ENCODE results near the gene ZMAT3.
A peak's percentile ranks its signal among the peaks of the same experiment; 100 is the strongest.
"Not testable (repeated sequence)": the region's sequence is repeated elsewhere in the genome, so short reads cannot be mapped to it uniquely, and the experiment has no call there.

The ZMAT3 gene

GRCh38 chr3:179054565-179054964 is 17.0 kb downstream of the ZMAT3 start:
- DNase-seq, H3K27ac Mint-ChIP-seq, H3K27me3 Mint-ChIP-seq, H3K4me3 Mint-ChIP-seq, H3K4me1 Mint-ChIP-seq, H3K9me3 Mint-ChIP-seq: not testable (repeated sequence)
- CTCF ChIA-PET: interaction anchor here (1.2 kb wide), 1 partner anchor 15 kb away, joined by 5 read pairs; no protein-coding TSS in a partner anchor
- H3K36me3 Mint-ChIP-seq: peaks cover 39% of the 10 kb centered on the region

- CTCF ChIA-PET: interaction anchor here (0.8 to 1.5 kb wide), 2 partner anchors 28 to 31 kb away, joined by 3 read pairs; no protein-coding TSS in a partner anchor
- Mint-ChIP-seq H3K4me1 (peaks cover 18% of the 10 kb centered on the region), H3K9me3 (peaks cover 10% of the 10 kb centered on the region), H3K27me3 (no peaks in the 10 kb centered on the region), H3K4me3 (no peak overlapping the region), H3K27ac (no peak overlapping the region), H3K36me3 (peaks cover 31% of the 10 kb centered on the region)
- DNase-seq: no peak
Measured at GRCh38 chr3:179046497-179047353, 24.9 kb downstream of the ZMAT3 start.

GRCh38 chr3:179045719-179046402 is 25.7 kb downstream of the ZMAT3 start:
- no peaks in the 10 kb centered on the region for H3K27me3 Mint-ChIP-seq
- CTCF ChIA-PET: interaction anchor here (1.5 kb wide), 1 partner anchor 27 kb away, joined by 3 read pairs; no protein-coding TSS in a partner anchor
- H3K9me3 Mint-ChIP-seq: peaks cover 12% of the 10 kb centered on the region
- H3K4me1 Mint-ChIP-seq: peaks cover 20% of the 10 kb centered on the region
- no peak for DNase-seq
- H3K36me3 Mint-ChIP-seq: peaks cover 35% of the 10 kb centered on the region
- no peak overlapping the region for H3K27ac Mint-ChIP-seq
- H3K4me3 Mint-ChIP-seq: no peak overlapping the region

GRCh38 chr3:179038899-179039251 is 32.7 kb downstream of the ZMAT3 start:
- CTCF ChIA-PET: interaction anchor here (1.7 kb wide), 1 partner anchor 23 kb away, joined by 5 read pairs; no protein-coding TSS in a partner anchor
- H3K4me3 Mint-ChIP-seq: not testable (repeated sequence)

GRCh38 chr3:179038216-179038898 is 33.3 kb downstream of the ZMAT3 start:
- H3K4me3 Mint-ChIP-seq: peak overlapping the region; percentile 11
- peaks cover 42% of the 10 kb centered on the region for H3K36me3 Mint-ChIP-seq
- H3K4me1 Mint-ChIP-seq: peaks cover 3% of the 10 kb centered on the region
- CTCF ChIA-PET: interaction anchor here (1.0 to 1.7 kb wide), 2 partner anchors 23 to 26 kb away, joined by 3 to 5 read pairs; no protein-coding TSS in a partner anchor
- peak overlapping the region; percentile 91 for H3K27ac Mint-ChIP-seq
- DNase-seq: no peak
- H3K27me3 Mint-ChIP-seq: no peaks in the 10 kb centered on the region
- H3K9me3 Mint-ChIP-seq: peaks cover 12% of the 10 kb centered on the region

More at GRCh38 chr3:179038899-179039251, 32.7 kb downstream of the ZMAT3 start:
- H3K36me3 Mint-ChIP-seq: peaks cover 47% of the 10 kb centered on the region
- not testable (repeated sequence) for H3K27ac Mint-ChIP-seq, H3K4me1 Mint-ChIP-seq, H3K27me3 Mint-ChIP-seq
- peak; percentile 31 for DNase-seq
- H3K9me3 Mint-ChIP-seq: peaks cover 12% of the 10 kb centered on the region

GRCh38 chr3:179037351-179037750 is 34.3 kb downstream of the ZMAT3 start:
- Mint-ChIP-seq H3K36me3 (peaks cover 38% of the 10 kb centered on the region), H3K27ac (peak overlapping the region; percentile 91), H3K9me3 (peaks cover 7% of the 10 kb centered on the region), H3K27me3 (no peaks in the 10 kb centered on the region), H3K4me1 (peaks cover 3% of the 10 kb centered on the region), H3K4me3 (peak overlapping the region; percentile 11)
- DNase-seq: peak; percentile 76
- CTCF ChIA-PET: interaction anchor here (1.0 to 1.5 kb wide), 4 partner anchors 10 to 278 kb away, joined by 3 to 7 read pairs (median 5); no protein-coding TSS in a partner anchor

- Mint-ChIP-seq H3K27me3 (no peaks in the 10 kb centered on the region), H3K9me3 (peaks cover 7% of the 10 kb centered on the region), H3K4me3 (no peak overlapping the region), H3K36me3 (peaks cover 38% of the 10 kb centered on the region), H3K4me1 (peaks cover 3% of the 10 kb centered on the region), H3K27ac (peak overlapping the region; percentile 91)
- DNase-seq: no peak
- CTCF ChIA-PET: interaction anchor here (1.4 to 1.5 kb wide), 3 partner anchors 10 to 279 kb away, joined by 4 to 7 read pairs (median 6); no protein-coding TSS in a partner anchor
Measured at GRCh38 chr3:179036626-179037300, 34.8 kb downstream of the ZMAT3 start.

GRCh38 chr3:179036226-179036625 is 35.4 kb downstream of the ZMAT3 start:
- no peak for DNase-seq
- CTCF ChIA-PET: no interaction called here
- H3K27ac Mint-ChIP-seq: no peak overlapping the region
- H3K4me3 Mint-ChIP-seq: no peak overlapping the region
- H3K4me1 Mint-ChIP-seq: peaks cover 3% of the 10 kb centered on the region
- peaks cover 5% of the 10 kb centered on the region for H3K9me3 Mint-ChIP-seq
- no peaks in the 10 kb centered on the region for H3K27me3 Mint-ChIP-seq
- H3K36me3 Mint-ChIP-seq: peaks cover 34% of the 10 kb centered on the region

GRCh38 chr3:179035232-179035631 is 36.4 kb downstream of the ZMAT3 start:
- CTCF ChIA-PET: no interaction called here
- Mint-ChIP-seq H3K27me3 (no peaks in the 10 kb centered on the region), H3K27ac (no peak overlapping the region), H3K4me1 (peaks cover 2% of the 10 kb centered on the region), H3K4me3 (no peak overlapping the region), H3K36me3 (peaks cover 32% of the 10 kb centered on the region), H3K9me3 (no peaks in the 10 kb centered on the region)
- DNase-seq: no peak

- H3K4me3 Mint-ChIP-seq, H3K27ac Mint-ChIP-seq, DNase-seq, CTCF ChIA-PET, H3K9me3 Mint-ChIP-seq, H3K27me3 Mint-ChIP-seq, H3K4me1 Mint-ChIP-seq: not testable (repeated sequence)
- peaks cover 28% of the 10 kb centered on the region for H3K36me3 Mint-ChIP-seq
Measured at GRCh38 chr3:179033304-179033657, 38.3 kb downstream of the ZMAT3 start.

GRCh38 chr3:179032454-179033303 is 38.9 kb downstream of the ZMAT3 start:
- H3K36me3 Mint-ChIP-seq: peaks cover 23% of the 10 kb centered on the region
- CTCF ChIA-PET, H3K27ac Mint-ChIP-seq, DNase-seq, H3K27me3 Mint-ChIP-seq, H3K4me3 Mint-ChIP-seq, H3K9me3 Mint-ChIP-seq: not testable (repeated sequence)
- H3K4me1 Mint-ChIP-seq: peaks cover 14% of the 10 kb centered on the region

- H3K27me3 Mint-ChIP-seq: no peaks in the 10 kb centered on the region
- H3K4me3 Mint-ChIP-seq: no peak overlapping the region
- peaks cover 29% of the 10 kb centered on the region for H3K36me3 Mint-ChIP-seq
- H3K27ac Mint-ChIP-seq: no peak overlapping the region
- no peaks in the 10 kb centered on the region for H3K9me3 Mint-ChIP-seq
- no peak for DNase-seq
- peaks cover 25% of the 10 kb centered on the region for H3K4me1 Mint-ChIP-seq
- CTCF ChIA-PET: interaction anchor here (2.3 to 3.1 kb wide), 2 partner anchors 13 to 40 kb away, joined by 10 to 12 read pairs; no protein-coding TSS in a partner anchor
Measured at GRCh38 chr3:179029096-179029495, 42.5 kb downstream of the ZMAT3 start.

GRCh38 chr3:179028408-179028807 is 43.2 kb downstream of the ZMAT3 start:
- H3K36me3 Mint-ChIP-seq: peaks cover 34% of the 10 kb centered on the region
- no peaks in the 10 kb centered on the region for H3K27me3 Mint-ChIP-seq
- no peak for DNase-seq
- no peaks in the 10 kb centered on the region for H3K9me3 Mint-ChIP-seq
- peaks cover 24% of the 10 kb centered on the region for H3K4me1 Mint-ChIP-seq
- no peak overlapping the region for H3K4me3 Mint-ChIP-seq
- H3K27ac Mint-ChIP-seq: no peak overlapping the region
- CTCF ChIA-PET: interaction anchor here (2.3 to 3.1 kb wide), 2 partner anchors 12 to 41 kb away, joined by 10 to 12 read pairs; no protein-coding TSS in a partner anchor
